GM18868 (cell line): ENCODE measurements around the gene RAB40A.

ENCODE experiments used
- ATAC-seq: cut with Tn5 transposase; IDR thresholded peaks from one replicate; pipeline ENCODE4 v1.9.1; 2021; ENCODE audit warnings: mild to moderate bottlenecking, moderate library complexity; ENCODE audit not compliant: unreplicated experiment

Gene RAB40A

GRCh38 chrX:103519389-103519788 is at the start of gene RAB40A:
Gene RAB40A (minus strand): TSS chrX:103519489. CDS start chrX:103500756, 18,733 bp downstream.
- ATAC-seq = no peak

DNA sequence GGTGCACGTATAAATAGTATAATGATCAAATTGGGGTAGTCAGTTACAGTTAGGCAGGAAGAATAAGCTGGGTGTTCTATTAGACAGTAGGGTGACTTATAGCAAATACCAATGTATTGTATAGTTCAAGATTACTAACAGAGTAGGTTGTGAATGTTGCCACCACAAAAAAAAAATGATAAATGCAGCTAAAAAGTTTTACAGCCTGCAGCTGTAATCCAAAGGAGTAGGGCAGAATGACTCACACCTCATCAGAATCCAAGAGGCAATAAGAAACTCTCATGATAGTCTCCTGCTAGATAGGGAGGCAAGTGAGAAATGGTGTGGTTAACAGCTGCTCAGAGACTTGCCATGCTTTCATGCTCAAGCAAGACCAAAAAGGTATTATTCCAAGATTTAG is 46.5 kb upstream of the RAB40A start:
- ATAC-seq = peak; percentile 49

- peak; percentile 91 for ATAC-seq
These were observed 45.9 kb upstream of the RAB40A start for GRCh38 chrX:103565197-103565596.

- ATAC-seq = no peak
These were observed 43.5 kb upstream of the RAB40A start for GRCh38 chrX:103562801-103563200.

DNA sequence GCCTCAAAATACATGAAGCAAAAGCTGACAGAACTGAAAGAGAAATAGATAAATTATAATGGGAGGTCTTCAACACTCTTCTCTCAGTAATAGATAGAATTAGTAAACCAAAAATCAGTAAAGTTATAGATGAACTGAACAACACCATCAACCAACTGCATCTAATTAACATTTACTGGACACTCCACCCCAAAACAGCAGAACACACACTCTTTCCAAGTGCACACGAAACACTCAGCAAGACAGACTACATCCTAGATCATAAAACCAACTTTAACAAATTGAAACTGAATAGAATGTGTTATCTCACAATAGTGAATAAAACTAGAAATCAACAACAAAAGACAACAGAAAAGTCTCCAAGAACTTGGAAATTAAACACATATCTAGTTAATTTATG is 41.0 kb upstream of the RAB40A start:
- no peak for ATAC-seq

- no peak for ATAC-seq
These were observed 37.8 kb upstream of the RAB40A start for GRCh38 chrX:103556963-103557612.

DNA sequence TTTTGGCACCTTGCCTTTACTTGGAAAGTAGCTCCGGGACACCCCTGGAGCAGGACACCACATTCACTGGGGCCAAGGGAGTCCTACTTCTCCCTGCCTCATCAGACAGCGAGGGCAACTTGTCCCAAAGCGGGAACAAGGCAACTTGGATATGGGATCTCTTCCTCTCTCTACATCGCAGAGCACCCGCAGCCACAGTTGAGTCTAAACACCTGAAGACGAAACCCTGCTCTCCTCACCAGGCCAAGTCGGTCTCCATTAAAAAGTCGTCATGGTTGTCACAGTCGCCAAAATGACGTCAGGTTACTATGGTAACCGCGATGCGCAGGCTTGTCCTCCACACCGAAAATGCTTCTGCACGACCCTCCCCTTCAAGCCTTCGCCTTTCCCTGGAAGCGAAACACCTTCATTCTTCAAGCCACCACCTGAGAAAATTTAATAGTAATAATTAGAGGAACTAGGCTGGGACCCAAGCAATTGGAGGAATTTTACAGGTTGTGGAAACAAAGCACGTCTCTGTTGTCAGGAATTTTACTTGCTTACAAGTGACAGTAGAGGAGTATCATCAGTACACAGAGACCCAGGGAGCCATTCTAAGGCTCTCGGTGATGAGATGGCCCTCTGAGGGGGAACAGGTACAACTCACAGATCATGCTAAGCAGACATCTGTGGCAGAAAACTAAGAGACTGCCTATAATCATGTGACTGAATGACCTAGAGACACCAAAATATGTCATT is 35.6 kb upstream of the RAB40A start:
- peak; percentile 99 for ATAC-seq

GRCh38 chrX:103552236-103552635 is 32.9 kb upstream of the RAB40A start:
- no peak for ATAC-seq

- no peak for ATAC-seq
These were observed 31.2 kb upstream of the RAB40A start for GRCh38 chrX:103550415-103551051.

GRCh38 chrX:103549916-103550315 is 30.6 kb upstream of the RAB40A start:
- ATAC-seq = no peak

DNA sequence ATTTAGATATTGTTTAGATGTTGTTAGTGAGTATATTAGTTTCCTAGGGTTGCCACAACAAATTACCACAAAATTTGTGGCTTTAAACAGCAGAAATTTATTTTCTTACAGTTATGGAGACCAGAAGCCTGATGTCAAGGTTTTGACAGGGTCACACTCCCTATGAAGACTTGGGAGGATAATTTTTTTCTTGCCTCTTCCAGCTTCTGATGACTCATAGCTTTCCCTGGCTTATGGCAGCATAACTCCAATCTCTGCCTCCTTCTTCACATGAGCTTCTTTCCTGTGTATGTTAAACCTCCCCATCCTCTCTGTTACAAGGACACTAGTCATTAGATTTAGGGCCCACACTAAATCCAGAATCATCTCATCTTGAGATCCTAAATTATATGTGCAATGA is 20.9 kb upstream of the RAB40A start:
- no peak for ATAC-seq

DNA sequence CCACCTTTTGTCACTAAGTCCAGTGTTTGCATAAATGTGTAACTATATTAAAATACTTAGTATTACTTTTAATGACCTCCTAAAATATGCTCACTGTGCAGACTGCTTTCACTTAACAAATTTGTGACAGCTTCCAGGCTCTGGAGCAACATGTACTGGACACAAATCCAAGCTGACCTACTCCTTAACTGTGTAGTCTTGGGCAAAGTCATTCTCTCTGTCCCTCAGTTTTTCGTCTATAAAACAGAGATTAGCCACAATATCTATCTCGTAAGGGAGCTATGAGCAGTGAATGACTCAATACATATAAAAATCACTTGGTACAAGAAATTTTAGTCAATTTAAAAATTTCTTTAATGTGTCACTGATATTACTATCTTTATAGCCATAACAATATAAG is 20.4 kb upstream of the RAB40A start:
- ATAC-seq = no peak

GRCh38 chrX:103538728-103539127 is 19.4 kb upstream of the RAB40A start:
- ATAC-seq = no peak

DNA sequence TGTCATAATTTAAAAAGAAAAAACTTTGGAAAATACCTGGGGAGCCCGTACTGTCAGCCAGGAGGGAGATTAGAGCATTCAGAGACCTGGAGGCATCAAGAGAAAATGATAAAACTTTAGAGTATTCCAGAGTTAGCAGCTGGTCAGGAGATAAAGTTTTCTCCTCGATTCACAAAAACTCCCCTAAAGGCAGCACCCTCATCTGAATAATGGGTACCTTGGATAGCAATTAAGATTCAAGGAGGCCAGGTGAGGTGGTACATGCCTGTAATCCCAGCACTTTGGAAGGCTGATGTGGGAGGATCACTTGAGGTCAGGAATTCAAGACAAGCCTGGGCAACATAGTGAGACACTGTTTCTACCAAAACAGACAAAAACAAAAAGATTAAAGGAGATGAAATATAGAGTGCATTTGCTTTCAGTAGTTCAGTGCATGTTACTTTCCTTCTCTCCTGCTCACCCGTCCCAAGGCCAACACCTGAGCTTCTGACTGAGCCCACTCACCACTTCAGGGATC is 18.6 kb upstream of the RAB40A start:
- no peak for ATAC-seq

DNA sequence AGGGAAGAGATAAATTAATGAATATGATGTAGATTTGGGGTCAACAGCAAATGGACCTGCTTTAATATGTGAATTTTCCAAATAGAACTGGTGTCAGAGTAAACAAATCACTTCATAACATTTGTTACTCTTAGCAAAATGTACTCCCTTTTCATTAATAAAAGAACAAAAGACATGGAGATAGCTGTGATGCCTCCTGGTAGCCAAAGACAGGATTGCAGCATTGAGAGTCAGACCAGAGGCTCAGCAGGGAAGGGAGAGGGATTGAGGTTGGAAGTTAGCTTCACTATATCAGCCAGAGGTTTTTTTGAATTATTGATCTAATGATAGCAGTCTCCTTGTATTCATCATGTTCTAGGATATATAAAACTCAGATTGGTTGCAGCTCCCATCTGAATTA is 17.4 kb upstream of the RAB40A start:
- ATAC-seq = no peak

- no peak for ATAC-seq
These were observed 16.8 kb upstream of the RAB40A start for GRCh38 chrX:103536071-103536470.

GRCh38 chrX:103535206-103535605 is 15.9 kb upstream of the RAB40A start:
- ATAC-seq = no peak

GRCh38 chrX:103533511-103534216 is 14.4 kb upstream of the RAB40A start:
- ATAC-seq = peak; percentile 66

DNA sequence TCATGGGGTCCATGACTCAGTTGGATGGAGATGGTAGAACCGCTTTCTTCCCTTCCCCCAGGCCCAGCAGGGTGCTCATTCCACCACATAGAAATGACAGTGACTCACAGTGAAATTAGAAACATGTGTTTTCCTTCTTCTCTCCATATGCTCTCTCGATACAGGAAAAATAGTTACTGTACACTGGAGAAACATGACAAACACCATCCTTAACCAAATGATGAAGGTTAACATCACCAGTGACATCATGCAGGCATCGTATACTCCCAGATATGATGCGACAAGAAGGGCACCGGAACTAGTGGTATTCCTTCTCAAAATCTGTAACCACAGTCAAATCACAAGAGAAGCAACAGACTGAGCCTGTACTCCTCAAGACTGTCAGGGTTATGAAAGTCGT is 11.7 kb upstream of the RAB40A start:
- no peak for ATAC-seq

GRCh38 chrX:103530545-103530944 is 11.3 kb upstream of the RAB40A start:
- no peak for ATAC-seq

DNA sequence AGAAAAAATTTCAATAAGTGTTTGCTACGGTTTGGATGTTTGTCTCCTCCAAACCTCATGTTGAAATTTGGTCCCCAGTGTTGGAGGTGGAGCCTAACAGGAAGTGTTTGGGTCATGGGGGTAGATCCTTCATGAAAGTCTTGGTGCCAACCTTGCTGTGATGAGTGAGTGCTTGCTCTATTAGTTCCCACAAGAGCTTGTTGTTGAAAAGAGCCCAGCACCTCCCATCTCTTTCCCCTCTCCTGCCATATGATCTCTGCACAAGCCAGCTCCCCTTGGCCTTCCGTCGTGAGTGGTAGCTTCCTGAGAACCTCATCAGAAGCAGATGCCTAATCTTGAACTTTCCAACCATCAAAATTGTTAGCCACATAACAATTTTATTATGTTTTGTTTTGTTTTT is 10.3 kb upstream of the RAB40A start:
- ATAC-seq = no peak
